Naive thymus-derived CD4-positive, alpha-beta T cell (primary cell): ENCODE measurements around the gene PHKA1. TPM values are rescaled to one million over a fixed set of nuclear protein-coding genes. Genes with fewer than 3 reads are reported as not detected.

ENCODE experiments used
- ATAC-seq: fragments of 150-1000 bp; cut with Tn5 transposase; 2 replicates; pipeline ENCODE4 v1.10.0; 2021; ENCODE audit warnings: mild to moderate bottlenecking, moderate library complexity
- CTCF ChIA-PET: fragments of 350-600 bp; sonication (Branson Sonifier 250); formaldehyde crosslinking; loops from one replicate; lab custom pipeline; 2021; ENCODE audit warnings: antibody characterized with exemption; lab: Charles Lee
- POLR2A ChIA-PET: fragments of 350-600 bp; sonication (Branson Sonifier 250); formaldehyde crosslinking; loops from one replicate; lab custom pipeline; 2021; ENCODE audit warnings: antibody characterized with exemption, inconsistent platforms; lab: Charles Lee
- DNase-seq, 9 donors: peaks; one replicate each; pipeline versions ENCODE4 v3.0.0 to v3.0.0-alpha.2; 2020 to 2022; ENCODE audit warnings: mixed read lengths in 1 of 9
- H3K27ac ChIP-seq: one replicate; pipeline ENCODE4 v1.7.0; 2013; ENCODE audit warnings: mild to moderate bottlenecking, low read depth, low read length, moderate library complexity
- H3K27me3 ChIP-seq, 2 donors: one replicate each; pipeline ENCODE4 v1.7.0; 2013; ENCODE audit warnings: low read length in 2 of 2, mild to moderate bottlenecking in 2 of 2, moderate library complexity in 2 of 2; ENCODE audit not compliant: control insufficient read depth in 2 of 2, insufficient read depth in 2 of 2
- H3K36me3 ChIP-seq, 3 experiments: 1 replicate in 2 of 3; 2 replicates in 1 of 3; pipeline ENCODE4 v1.7.0; 2013; ENCODE audit warnings: low read length in 3 of 3, mild to moderate bottlenecking in 3 of 3, moderate library complexity in 1 of 3; ENCODE audit not compliant: insufficient read depth in 3 of 3, control insufficient read depth in 2 of 3
- H3K4me1 ChIP-seq, 2 donors: one replicate each; pipeline ENCODE4 v1.7.0; 2013; ENCODE audit warnings: low read length in 2 of 2, mild to moderate bottlenecking in 2 of 2, moderate library complexity in 1 of 2; ENCODE audit not compliant: control insufficient read depth in 2 of 2, insufficient read depth in 2 of 2
- H3K4me3 ChIP-seq: 2 replicates; pipeline ENCODE4 v1.7.0; 2013; ENCODE audit warnings: mild to moderate bottlenecking, low read length
- H3K9me3 ChIP-seq, 3 experiments: 1 replicate in 2 of 3; 2 replicates in 1 of 3; pipeline ENCODE4 v1.7.0; 2013; ENCODE audit warnings: low read length in 3 of 3; ENCODE audit not compliant: control insufficient read depth in 2 of 3
- H3K27ac Mint-ChIP-seq, 9 donors: one replicate each; pipeline ENCODE4 v1.8.0; 2020 to 2022; ENCODE audit warnings: mixed read lengths in 9 of 9, mild to moderate bottlenecking in 8 of 9, moderate library complexity in 5 of 9, inconsistent platforms in 2 of 9
- H3K27me3 Mint-ChIP-seq, 5 donors: one replicate each; pipeline ENCODE4 v1.8.0; 2021 to 2022; ENCODE audit warnings: mixed read lengths in 5 of 5, mild to moderate bottlenecking in 1 of 5
- H3K36me3 Mint-ChIP-seq, 5 donors: one replicate each; pipeline ENCODE4 v1.8.0; 2020 to 2022; ENCODE audit warnings: mixed read lengths in 5 of 5, mild to moderate bottlenecking in 3 of 5, inconsistent platforms in 1 of 5
- H3K4me1 Mint-ChIP-seq, 7 donors: one replicate each; pipeline ENCODE4 v1.8.0; 2020 to 2022; ENCODE audit warnings: mixed read lengths in 7 of 7, mild to moderate bottlenecking in 3 of 7, inconsistent platforms in 1 of 7
- H3K4me3 Mint-ChIP-seq, 10 donors: one replicate each; pipeline ENCODE4 v1.8.0; 2020 to 2022; ENCODE audit warnings: mild to moderate bottlenecking in 10 of 10, mixed read lengths in 10 of 10, moderate library complexity in 6 of 10, inconsistent platforms in 2 of 10
- H3K9me3 Mint-ChIP-seq, 11 donors: one replicate each; pipeline ENCODE4 v1.8.0; 2020 to 2022; ENCODE audit warnings: mixed read lengths in 11 of 11, mild to moderate bottlenecking in 4 of 11, inconsistent platforms in 1 of 11, moderate library complexity in 1 of 11
- intact Hi-C, 2 donors: fragments of 100-400 bp; cut with micrococcal nuclease; formaldehyde crosslinking; loops; one replicate each; pipeline ENCODE4 v1.15.1; 2023
- polyA plus RNA-seq, 2 donors: library from polyadenylated mRNA; unstranded; fragments of 300-500 nt; fragmentation: Illumina TruSeq; gene quantifications; one replicate each; pipeline ENCODE4 v1.2.3, GENCODE V29; 2021
- total RNA-seq, 6 experiments: library from RNA in 5 of 6; stranded (reverse) in 5 of 6; gene quantifications; 1 replicate in 5 of 6; 2 replicates in 1 of 6; pipeline ENCODE4 v1.2.3 and lab custom pipeline; 2021 to 2026

The PHKA1 gene
- total and polyA plus RNA-seq, 7 experiments from 2014 or later, result 0.19 to 1.9 (median 0.41) TPM; not detected in 2

GRCh38 chrX:72694170-72694569, 19.9 kb downstream of the PHKA1 start:
- Mint-ChIP-seq H3K36me3 (no peaks in the 10 kb centered on the region), H3K27me3 (no peaks in the 10 kb centered on the region), H3K4me1 (no peaks in the 10 kb centered on the region), H3K27ac (no peak overlapping the region), H3K4me3 (no peak overlapping the region), H3K9me3 (no peaks in the 10 kb centered on the region)
- no peaks in the 10 kb centered on the region for H3K4me1 ChIP-seq
- no peaks in the 10 kb centered on the region for H3K36me3 ChIP-seq
- DNase-seq (no peak), ATAC-seq (no peak)
- H3K4me3 ChIP-seq, result no peak overlapping the region
- ChIA-PET POLR2A (no interaction called here), CTCF (no interaction called here)
- no peak overlapping the region for H3K27ac ChIP-seq
- no peaks in the 10 kb centered on the region for H3K27me3 ChIP-seq
- no peaks in the 10 kb centered on the region for H3K9me3 ChIP-seq
- intact Hi-C loops, result no loop called here

GRCh38 chrX:72693477-72693876, 20.6 kb downstream of the PHKA1 start:
- no peak overlapping the region for H3K27ac Mint-ChIP-seq
- intact Hi-C loops, result no loop called here
- CTCF ChIA-PET, result no interaction called here

GRCh38 chrX:72687396-72687795, 26.7 kb downstream of the PHKA1 start:
- no peaks in the 10 kb centered on the region for H3K36me3 ChIP-seq
- intact Hi-C loops, result no loop called here
- H3K4me1 ChIP-seq, result no peaks in the 10 kb centered on the region
- no peak overlapping the region for H3K4me3 ChIP-seq
- POLR2A ChIA-PET, result no interaction called here
- Mint-ChIP-seq H3K4me3 (no peak overlapping the region), H3K9me3 (peaks cover 0 to 4% (median 0%) of the 10 kb centered on the region in 11 donors), H3K27ac (no peak overlapping the region), H3K4me1 (peaks cover 0 to 2% (median 0%) of the 10 kb centered on the region in 7 donors), H3K36me3 (no peaks in the 10 kb centered on the region), H3K27me3 (no peaks in the 10 kb centered on the region)
- ATAC-seq (no peak), DNase-seq (no peak)
- H3K9me3 ChIP-seq, result no peaks in the 10 kb centered on the region
- H3K27ac ChIP-seq, result no peak overlapping the region
- CTCF ChIA-PET, result no interaction called here
- no peaks in the 10 kb centered on the region for H3K27me3 ChIP-seq

More at GRCh38 chrX:72693477-72693876, 20.6 kb downstream of the PHKA1 start:
- H3K27me3 Mint-ChIP-seq, result no peaks in the 10 kb centered on the region
- Histone ChIP-seq H3K9me3 (no peaks in the 10 kb centered on the region), H3K4me1 (no peaks in the 10 kb centered on the region), H3K27ac (no peak overlapping the region), H3K27me3 (no peaks in the 10 kb centered on the region), H3K4me3 (no peak overlapping the region), H3K36me3 (no peaks in the 10 kb centered on the region)
- ATAC-seq (no peak), DNase-seq (no peak)
- no peaks in the 10 kb centered on the region for H3K36me3 Mint-ChIP-seq
- no peak overlapping the region for H3K4me3 Mint-ChIP-seq
- H3K9me3 Mint-ChIP-seq, result no peaks in the 10 kb centered on the region
- H3K4me1 Mint-ChIP-seq, result no peaks in the 10 kb centered on the region
- POLR2A ChIA-PET, result no interaction called here

- Histone ChIP-seq H3K4me3 (no peak overlapping the region), H3K9me3 (no peaks in the 10 kb centered on the region), H3K27me3 (no peaks in the 10 kb centered on the region), H3K27ac (no peak overlapping the region), H3K36me3 (no peaks in the 10 kb centered on the region), H3K4me1 (no peaks in the 10 kb centered on the region)
- DNase-seq (no peak), ATAC-seq (no peak)
- no peak overlapping the region for H3K4me3 Mint-ChIP-seq
- H3K4me1 Mint-ChIP-seq, result peaks cover 0 to 2% (median 0%) of the 10 kb centered on the region in 7 donors
- ChIA-PET POLR2A (no interaction called here), CTCF (no interaction called here)
- H3K36me3 Mint-ChIP-seq, result no peaks in the 10 kb centered on the region
- intact Hi-C loops, result no loop called here
- H3K27ac Mint-ChIP-seq, result no peak overlapping the region
- H3K9me3 Mint-ChIP-seq, result peaks cover 0 to 4% (median 0%) of the 10 kb centered on the region in 11 donors
- H3K27me3 Mint-ChIP-seq, result no peaks in the 10 kb centered on the region
Measured at GRCh38 chrX:72685810-72686456, 28.2 kb downstream of the PHKA1 start.

- Histone ChIP-seq H3K9me3 (no peaks in the 10 kb centered on the region), H3K4me1 (no peaks in the 10 kb centered on the region), H3K27ac (no peak overlapping the region), H3K4me3 (no peak overlapping the region), H3K36me3 (no peaks in the 10 kb centered on the region), H3K27me3 (no peaks in the 10 kb centered on the region)
- Mint-ChIP-seq H3K4me1 (peaks cover 0 to 2% (median 0%) of the 10 kb centered on the region in 7 donors), H3K9me3 (peaks cover 0 to 4% (median 0%) of the 10 kb centered on the region in 11 donors), H3K4me3 (no peak overlapping the region), H3K27me3 (no peaks in the 10 kb centered on the region), H3K27ac (no peak overlapping the region), H3K36me3 (peaks cover 0 to 2% (median 0%) of the 10 kb centered on the region in 5 donors)
- POLR2A ChIA-PET, result no interaction called here
- CTCF ChIA-PET, result no interaction called here
- DNase-seq (no peak), ATAC-seq (no peak)
- intact Hi-C loops, result no loop called here
Measured at GRCh38 chrX:72685018-72685417, 29.1 kb downstream of the PHKA1 start.

- CTCF ChIA-PET, result no interaction called here
- intact Hi-C loops, result no loop called here
- POLR2A ChIA-PET, result no interaction called here
Measured at GRCh38 chrX:72683631-72684030, 30.5 kb downstream of the PHKA1 start.

GRCh38 chrX:72676465-72676864, 37.6 kb downstream of the PHKA1 start:
- Mint-ChIP-seq H3K9me3 (peaks cover 0 to 6% (median 3%) of the 10 kb centered on the region in 11 donors), H3K27ac (no peak overlapping the region), H3K36me3 (peaks cover 0 to 7% (median 5%) of the 10 kb centered on the region in 5 donors), H3K4me3 (no peak overlapping the region), H3K4me1 (no peaks in the 10 kb centered on the region), H3K27me3 (no peaks in the 10 kb centered on the region)
- intact Hi-C loops, result no loop called here
- DNase-seq (no peak), ATAC-seq (no peak)
- no peak overlapping the region for H3K27ac ChIP-seq
- ChIA-PET CTCF (no interaction called here), POLR2A (no interaction called here)
- no peaks in the 10 kb centered on the region for H3K9me3 ChIP-seq
- no peak overlapping the region for H3K4me3 ChIP-seq
- no peaks in the 10 kb centered on the region for H3K27me3 ChIP-seq
- H3K4me1 ChIP-seq, result no peaks in the 10 kb centered on the region
- H3K36me3 ChIP-seq, result no peaks in the 10 kb centered on the region

More at GRCh38 chrX:72683631-72684030, 30.5 kb downstream of the PHKA1 start:
- no peaks in the 10 kb centered on the region for H3K36me3 ChIP-seq
- Mint-ChIP-seq H3K9me3 (peaks cover 0 to 8% (median 3%) of the 10 kb centered on the region in 11 donors), H3K27ac (no peak overlapping the region), H3K4me3 (no peak overlapping the region), H3K27me3 (no peaks in the 10 kb centered on the region), H3K36me3 (peaks cover 0 to 5% (median 4%) of the 10 kb centered on the region in 5 donors), H3K4me1 (peaks cover 0 to 2% (median 0%) of the 10 kb centered on the region in 7 donors)
- H3K4me3 ChIP-seq, result no peak overlapping the region
- DNase-seq (no peak), ATAC-seq (no peak)
- no peak overlapping the region for H3K27ac ChIP-seq
- H3K27me3 ChIP-seq, result no peaks in the 10 kb centered on the region
- no peaks in the 10 kb centered on the region for H3K4me1 ChIP-seq
- no peaks in the 10 kb centered on the region for H3K9me3 ChIP-seq
